Measurements from ENCODE around the gene CCDC80.

CCDC80 gene

GRCh38 chr3:112631257-112631656 is 9.7 kb downstream of the CCDC80 start:
- no peak for DNase-seq

GRCh38 chr3:112629425-112629824 is 11.5 kb downstream of the CCDC80 start:
- DNase-seq, result no peak

- DNase-seq, result no peak
Observed at GRCh38 chr3:112627919-112628466, 12.9 kb downstream of the CCDC80 start.

- no peak for DNase-seq
Observed at GRCh38 chr3:112627419-112627818, 13.5 kb downstream of the CCDC80 start.

- no peak for DNase-seq
Observed at GRCh38 chr3:112623717-112624116, 17.2 kb downstream of the CCDC80 start.

- DNase-seq, result no peak
Observed at GRCh38 chr3:112623213-112623612, 17.7 kb downstream of the CCDC80 start.

GRCh38 chr3:112619295-112619694 is 21.6 kb downstream of the CCDC80 start:
- DNase-seq, result no peak

- no peak for DNase-seq
Observed at GRCh38 chr3:112617285-112617684, 23.7 kb downstream of the CCDC80 start.

GRCh38 chr3:112615989-112616731 is 24.8 kb downstream of the CCDC80 start:
- no peak for DNase-seq

GRCh38 chr3:112611752-112612515 is 29.0 kb downstream of the CCDC80 start:
- DNase-seq, result no peak

- no peak for DNase-seq
Observed at GRCh38 chr3:112610121-112610520, 30.8 kb downstream of the CCDC80 start.

- DNase-seq, result no peak
Observed at GRCh38 chr3:112607863-112608262, 33.1 kb downstream of the CCDC80 start.

GRCh38 chr3:112606098-112606497 is 34.8 kb downstream of the CCDC80 start:
- DNase-seq, result no peak

- no peak for DNase-seq
Observed at GRCh38 chr3:112605285-112605684, 35.7 kb downstream of the CCDC80 start.

- DNase-seq, result no peak
Observed at GRCh38 chr3:112604536-112604935, 36.4 kb downstream of the CCDC80 start.

- no peak for DNase-seq
Observed at GRCh38 chr3:112602217-112602838, 38.6 kb downstream of the CCDC80 start.

- no peak for DNase-seq
Observed at GRCh38 chr3:112598731-112599130, 42.2 kb downstream of the CCDC80 start.

- DNase-seq, result no peak
Observed at GRCh38 chr3:112597945-112598344, 43.0 kb downstream of the CCDC80 start.

GRCh38 chr3:112594856-112595255 is 46.1 kb downstream of the CCDC80 start:
- DNase-seq, result no peak

- DNase-seq, result no peak
Observed at GRCh38 chr3:112593258-112593657, 47.7 kb downstream of the CCDC80 start.

GRCh38 chr3:112587336-112587735 is 53.6 kb downstream of the CCDC80 start:
- DNase-seq, result no peak

- no peak for DNase-seq
Observed at GRCh38 chr3:112585782-112586181, 55.2 kb downstream of the CCDC80 start.

- no peak for DNase-seq
Observed at GRCh38 chr3:112583105-112583504, 57.8 kb downstream of the CCDC80 start.

Data from activated CD4-positive, alpha-beta T cell treated with anti-CD3 and anti-CD28 coated beads, Interleukin-2, amount 50 U/mL, for 1 hour (primary cell).